ENCODE data around the gene TMEM150C.

TMEM150C gene

GRCh38 chr4:82469791-82470345 lies 91.9 kb downstream of the TMEM150C start:
- DNase-seq, result no peak

- DNase-seq, result no peak
Observed at GRCh38 chr4:82467471-82467870, 94.3 kb downstream of the TMEM150C start.

DNA sequence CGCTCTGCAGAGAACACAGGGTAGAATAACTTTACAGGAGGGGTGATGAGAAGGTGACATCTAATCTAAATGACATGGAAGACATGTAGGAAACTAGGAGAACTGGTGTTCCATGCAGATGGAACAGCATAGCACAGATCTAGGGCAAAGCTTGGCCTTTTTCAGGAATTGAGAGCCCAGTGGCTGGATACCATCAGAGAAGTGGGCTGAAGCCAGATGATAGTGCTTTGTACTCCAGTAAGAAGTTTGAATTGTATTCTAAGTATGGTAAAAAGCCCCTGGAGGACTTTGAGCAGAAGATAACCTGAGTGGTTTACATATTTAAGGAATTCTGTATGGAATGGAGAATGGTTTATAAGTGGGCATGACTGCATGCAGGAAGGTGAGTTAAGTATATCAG lies 98.6 kb downstream of the TMEM150C start:
- DNase-seq, result no peak

- peak; percentile 71 for DNase-seq
Observed at GRCh38 chr4:82462415-82462831, 99.4 kb downstream of the TMEM150C start.

DNA sequence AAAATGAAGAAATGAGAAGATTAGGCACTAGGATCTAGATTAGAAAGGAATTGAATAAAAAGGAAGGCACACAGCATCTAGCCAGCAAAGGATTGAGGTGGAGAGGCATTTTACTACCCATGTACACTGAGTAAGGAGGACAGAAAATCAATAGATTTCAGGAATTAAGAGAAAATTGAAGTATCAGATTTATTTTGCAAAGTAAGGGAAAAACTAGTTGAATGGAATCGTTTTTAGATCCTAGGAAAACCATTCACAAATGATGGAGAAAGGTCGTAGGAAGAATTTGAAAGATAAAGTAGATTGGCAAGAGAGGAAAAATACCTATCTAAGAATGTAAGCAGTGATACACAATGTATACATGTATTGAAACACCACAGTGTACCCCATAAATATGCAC lies 100.1 kb downstream of the TMEM150C start:
- no peak for DNase-seq

DNA sequence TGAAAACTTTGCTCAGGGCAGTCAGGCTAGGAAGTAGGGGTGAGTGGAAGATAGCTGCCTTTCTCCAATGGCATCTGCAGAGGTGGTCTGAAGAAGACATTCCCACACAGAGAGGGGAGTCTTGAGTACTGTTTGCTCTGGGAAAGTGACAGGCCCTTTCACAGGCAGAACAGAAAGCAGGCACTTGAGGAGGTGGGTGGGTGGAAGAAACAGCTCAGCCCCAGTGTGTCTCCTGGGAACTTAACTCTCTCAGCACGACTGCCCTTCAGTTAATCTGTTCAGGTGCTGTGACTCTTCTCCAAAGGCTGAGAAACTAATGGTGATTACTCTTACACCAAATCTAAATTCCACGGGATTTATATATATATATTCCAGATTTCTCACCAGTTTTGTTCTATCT lies 103.1 kb downstream of the TMEM150C start:
- no peak for DNase-seq

GRCh38 chr4:82457266-82457665 lies 104.5 kb downstream of the TMEM150C start:
- DNase-seq, result no peak

- no peak for DNase-seq
Observed at GRCh38 chr4:82452026-82452425, 109.8 kb downstream of the TMEM150C start.

DNA sequence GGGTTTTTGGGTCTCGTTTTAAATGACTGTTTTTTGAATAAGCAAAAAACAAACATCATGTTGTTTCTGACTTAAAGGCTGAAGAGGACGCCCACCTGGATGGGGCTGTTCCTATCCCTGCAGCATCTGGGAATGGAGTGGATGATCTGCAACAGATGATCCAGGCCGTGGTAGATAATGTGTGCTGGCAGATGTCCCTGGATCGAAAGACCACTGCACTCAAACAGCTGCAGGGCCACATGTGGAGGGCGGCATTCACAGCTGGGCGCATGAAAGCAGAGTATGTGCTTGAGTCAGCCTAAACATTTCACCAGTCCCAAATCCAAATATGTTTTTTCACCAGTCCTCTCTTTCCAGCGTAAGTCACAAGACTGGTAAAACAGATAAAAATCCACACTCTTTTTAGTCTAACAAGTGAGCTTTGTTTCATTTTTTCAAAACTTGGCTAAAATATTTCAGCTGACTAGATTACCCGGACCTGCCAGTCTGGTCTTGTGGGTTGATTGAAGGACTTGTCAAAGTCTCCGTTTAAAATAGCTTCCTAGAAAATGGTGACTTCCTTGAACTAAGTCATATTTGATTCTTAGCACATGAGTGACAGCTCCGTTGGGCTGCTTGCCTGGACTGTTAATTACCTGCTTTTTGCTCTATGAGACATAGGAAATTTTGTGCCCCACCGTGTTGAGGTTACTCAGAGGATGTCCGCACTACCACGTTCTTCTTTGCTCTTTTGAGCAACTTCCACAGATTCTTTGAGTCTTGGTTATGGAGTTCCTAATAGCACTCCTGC lies 110.6 kb downstream of the TMEM150C start:
- no peak for DNase-seq

DNA sequence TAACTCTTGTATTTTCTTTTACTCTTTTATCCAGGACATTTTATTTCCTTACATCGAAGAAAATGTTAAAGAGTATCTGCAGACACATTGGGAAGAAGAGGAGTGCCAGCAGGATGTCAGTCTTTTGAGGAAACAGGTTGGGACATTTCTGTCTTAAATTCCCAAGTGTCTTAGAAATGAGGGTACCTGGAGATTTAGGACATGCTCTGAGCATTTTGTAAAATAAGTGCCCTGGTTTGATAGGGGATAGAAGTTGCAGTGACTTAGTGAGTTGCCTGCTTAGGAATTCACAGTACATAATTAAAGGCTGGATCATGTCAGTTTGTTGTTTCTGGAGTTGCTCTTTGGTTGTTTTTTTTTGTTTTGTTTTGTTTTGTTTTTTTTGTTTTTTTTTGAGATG lies 113.9 kb downstream of the TMEM150C start:
- DNase-seq, result no peak

- DNase-seq, result no peak
Observed at GRCh38 chr4:82439088-82439487, 122.7 kb downstream of the TMEM150C start.

DNA sequence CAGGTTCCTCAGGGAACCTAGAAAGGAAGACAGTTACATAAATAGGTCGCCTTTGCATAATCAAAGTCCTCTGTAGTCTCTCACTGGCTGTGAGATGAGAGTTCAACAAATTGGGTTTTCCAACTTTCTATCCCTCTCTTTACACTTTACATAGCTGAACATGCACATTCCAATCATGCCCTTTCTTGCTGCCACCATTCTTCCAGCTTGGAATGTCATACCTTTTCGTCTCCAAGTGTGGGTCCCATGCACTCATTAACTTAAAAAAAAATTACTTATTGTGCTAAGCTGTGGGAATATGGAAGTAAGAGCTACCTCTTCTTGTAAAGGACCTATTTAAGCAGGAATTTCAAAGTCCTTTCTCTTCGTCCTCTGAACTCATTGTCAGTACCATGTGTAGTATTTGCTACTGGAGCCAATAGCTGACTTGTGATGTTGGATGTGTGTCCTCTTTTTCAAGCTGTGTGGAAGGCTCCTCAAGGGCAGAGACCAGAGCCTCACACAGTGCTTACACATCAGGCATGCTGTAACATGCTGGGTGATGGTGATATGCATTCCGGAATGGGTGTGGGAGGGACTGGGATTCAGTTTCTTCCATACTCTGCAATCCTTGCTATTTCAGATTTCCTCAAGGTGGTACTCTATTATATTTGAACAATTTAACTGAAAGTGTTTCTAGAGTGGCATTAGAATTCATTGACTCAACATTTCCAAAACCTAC lies 124.3 kb downstream of the TMEM150C start:
- peak; percentile 27 for DNase-seq

DNA sequence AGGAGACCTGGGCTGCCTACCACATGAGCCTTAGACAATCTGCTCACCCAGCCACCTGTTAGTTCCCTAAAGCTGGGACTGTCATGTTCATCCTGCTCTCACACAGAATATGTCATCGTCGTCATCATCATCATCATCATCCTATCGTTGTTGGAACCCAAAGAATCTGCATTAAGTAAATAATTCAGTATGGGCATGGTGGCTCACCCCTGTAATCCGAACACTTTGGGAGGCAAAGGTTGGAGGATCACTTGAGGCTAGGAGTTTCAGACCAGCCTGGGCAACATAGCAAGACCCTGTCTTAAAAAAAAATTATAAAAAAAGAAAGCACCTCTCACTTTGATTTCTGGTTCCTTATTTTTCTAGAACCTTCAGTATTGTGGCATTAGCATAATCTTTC lies 125.0 kb downstream of the TMEM150C start:
- DNase-seq, result no peak

DNA sequence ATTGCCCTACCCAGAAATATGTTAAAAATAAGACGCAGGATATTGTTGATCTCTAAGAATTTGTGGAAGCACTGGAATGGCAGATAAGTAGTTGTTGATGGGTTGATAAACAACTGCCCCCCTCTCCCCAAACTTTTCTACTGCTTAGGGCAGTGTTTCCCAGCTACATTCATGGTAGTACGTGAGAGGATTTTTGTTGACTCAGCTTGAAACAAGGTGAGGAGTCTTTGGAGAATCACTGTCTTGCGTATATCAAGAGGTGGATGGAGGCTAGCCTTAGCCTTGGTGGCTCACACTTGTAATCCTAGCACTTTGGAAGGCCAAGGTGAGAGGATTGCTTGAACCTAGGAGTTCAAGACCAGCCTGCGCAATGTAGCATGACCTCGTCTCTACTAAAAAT lies 125.7 kb downstream of the TMEM150C start:
- DNase-seq, result no peak

- DNase-seq, result no peak
Observed at GRCh38 chr4:82434949-82435348, 126.8 kb downstream of the TMEM150C start.

GRCh38 chr4:82433791-82434190 lies 128.0 kb downstream of the TMEM150C start:
- DNase-seq, result no peak

Data from NCI-H2171 treated with DMSO at 0.1 percent for 48 hours (cell line).